Measurements from ENCODE around the gene RSAD2. TPM values are rescaled to one million over a fixed set of nuclear protein-coding genes. Genes with fewer than 3 reads are reported as not detected.
A peak's percentile ranks its signal among the peaks of the same experiment; 100 is the strongest.

The RSAD2 gene
- total and polyA plus RNA-seq, 2 donors from 2014 or later, result 4.3 to 4.5 TPM

- no peak for FAIRE-seq
- H3K27me3 ChIP-seq (ENCODE audit: control insufficient read depth, insufficient read depth, low read length), result no peaks in the 10 kb centered on the region
- DNase-seq, result no peak
- H3K4me1 ChIP-seq (ENCODE audit: control insufficient read depth in 2 of 3, insufficient read depth in 2 of 3, low read depth in 1 of 3, low read length in 3 of 3), result peaks cover 0 to 4% (median 0%) of the 10 kb centered on the region in 3 donors
- no peaks in the 10 kb centered on the region for H3K36me3 ChIP-seq (ENCODE audit: control insufficient read depth in 2 of 3, insufficient read depth in 3 of 3, low read length in 3 of 3)
- no peaks in the 10 kb centered on the region for H3K9me3 ChIP-seq (ENCODE audit: control insufficient read depth in 2 of 3, insufficient read depth in 1 of 3, low read length in 3 of 3)
- TF ChIP-seq, protein P1, sequence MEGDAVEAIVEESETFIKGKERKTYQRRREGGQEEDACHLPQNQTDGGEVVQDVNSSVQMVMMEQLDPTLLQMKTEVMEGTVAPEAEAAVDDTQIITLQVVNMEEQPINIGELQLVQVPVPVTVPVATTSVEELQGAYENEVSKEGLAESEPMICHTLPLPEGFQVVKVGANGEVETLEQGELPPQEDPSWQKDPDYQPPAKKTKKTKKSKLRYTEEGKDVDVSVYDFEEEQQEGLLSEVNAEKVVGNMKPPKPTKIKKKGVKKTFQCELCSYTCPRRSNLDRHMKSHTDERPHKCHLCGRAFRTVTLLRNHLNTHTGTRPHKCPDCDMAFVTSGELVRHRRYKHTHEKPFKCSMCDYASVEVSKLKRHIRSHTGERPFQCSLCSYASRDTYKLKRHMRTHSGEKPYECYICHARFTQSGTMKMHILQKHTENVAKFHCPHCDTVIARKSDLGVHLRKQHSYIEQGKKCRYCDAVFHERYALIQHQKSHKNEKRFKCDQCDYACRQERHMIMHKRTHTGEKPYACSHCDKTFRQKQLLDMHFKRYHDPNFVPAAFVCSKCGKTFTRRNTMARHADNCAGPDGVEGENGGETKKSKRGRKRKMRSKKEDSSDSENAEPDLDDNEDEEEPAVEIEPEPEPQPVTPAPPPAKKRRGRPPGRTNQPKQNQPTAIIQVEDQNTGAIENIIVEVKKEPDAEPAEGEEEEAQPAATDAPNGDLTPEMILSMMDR (IDR thresholded peaks at IDR 0.05; ENCODE audit: borderline replicate concordance, extremely low read depth, insufficient read depth), result no peak
- no peak overlapping the region for H3K27ac ChIP-seq (ENCODE audit: low read depth in 2 of 2, low read length in 2 of 2)
- H3K9ac ChIP-seq (ENCODE audit: low read length in 3 of 3), result no peak overlapping the region
- H3K4me3 ChIP-seq (ENCODE audit: low read length in 3 of 3), result no peak overlapping the region
- intact Hi-C loops (cut with DNase I), result no loop called here
Measured at GRCh38 chr2:6879011-6879410, 1.4 kb downstream of the RSAD2 start.

DNA sequence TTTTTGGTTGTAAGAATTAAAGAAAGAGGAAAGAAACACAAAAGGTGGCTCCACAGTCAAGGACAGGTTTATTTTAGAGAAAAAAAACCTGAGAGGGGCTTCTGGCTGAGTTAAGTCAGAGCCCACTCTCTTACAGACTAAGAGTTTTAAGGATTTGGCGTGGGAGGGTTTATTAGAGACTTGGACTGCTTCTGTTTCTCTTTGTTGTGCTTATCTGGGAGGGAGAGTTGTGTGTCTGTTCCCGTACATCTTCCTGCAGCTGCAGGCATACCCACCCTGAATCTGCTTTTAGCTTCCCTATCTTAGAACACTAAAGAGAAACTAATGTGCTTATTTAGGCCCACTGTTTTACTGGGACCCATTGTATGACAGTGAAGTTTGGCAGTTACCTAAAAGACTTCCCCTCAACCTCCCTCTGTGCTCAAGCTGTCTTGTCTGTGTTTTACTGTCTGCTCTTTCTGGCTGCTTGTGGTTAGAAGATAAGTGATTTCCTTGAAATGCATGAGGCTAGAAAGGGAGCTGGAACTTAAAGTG lies 2.7 kb downstream of the RSAD2 start:
- peaks cover 0 to 4% (median 0%) of the 10 kb centered on the region in 3 donors for H3K4me1 ChIP-seq (ENCODE audit: control insufficient read depth in 2 of 3, insufficient read depth in 2 of 3, low read depth in 1 of 3, low read length in 3 of 3)
- no peak overlapping the region for H3K27ac ChIP-seq (ENCODE audit: low read depth in 2 of 2, low read length in 2 of 2)
- intact Hi-C loops (cut with DNase I), result no loop called here
- FAIRE-seq (no peak), DNase-seq (no peak)
- TF ChIP-seq, protein P1 (IDR thresholded peaks at IDR 0.05; ENCODE audit: borderline replicate concordance, extremely low read depth, insufficient read depth), result no peak
- H3K36me3 ChIP-seq (ENCODE audit: control insufficient read depth in 2 of 3, insufficient read depth in 3 of 3, low read length in 3 of 3), result no peaks in the 10 kb centered on the region
- no peaks in the 10 kb centered on the region for H3K27me3 ChIP-seq (ENCODE audit: control insufficient read depth, insufficient read depth, low read length)
- no peak overlapping the region for H3K9ac ChIP-seq (ENCODE audit: low read length in 3 of 3)
- no peaks in the 10 kb centered on the region for H3K9me3 ChIP-seq (ENCODE audit: control insufficient read depth in 2 of 3, insufficient read depth in 1 of 3, low read length in 3 of 3)
- no peak overlapping the region for H3K4me3 ChIP-seq (ENCODE audit: low read length in 3 of 3)

DNA sequence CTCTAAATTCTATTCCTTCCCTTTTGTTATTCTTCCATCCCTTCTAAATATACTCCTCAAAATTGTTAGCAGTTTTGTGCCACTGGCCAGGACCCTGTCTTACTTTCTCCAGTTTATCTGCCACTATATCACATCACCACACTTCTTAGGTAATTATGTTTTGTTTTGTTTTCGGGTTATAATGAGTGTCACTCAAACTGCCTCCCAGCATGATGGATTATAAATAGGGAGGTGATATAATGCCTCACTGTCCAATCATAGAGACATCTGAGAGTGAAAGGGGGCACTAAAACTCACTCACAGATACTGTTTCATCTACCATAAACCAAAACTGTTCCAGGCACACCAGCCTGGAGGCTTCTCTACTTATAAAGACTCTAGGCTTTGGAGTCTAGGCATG lies 3.5 kb downstream of the RSAD2 start:
- H3K36me3 ChIP-seq (ENCODE audit: control insufficient read depth in 2 of 3, insufficient read depth in 3 of 3, low read length in 3 of 3), result no peaks in the 10 kb centered on the region
- no peaks in the 10 kb centered on the region for H3K9me3 ChIP-seq (ENCODE audit: control insufficient read depth in 2 of 3, insufficient read depth in 1 of 3, low read length in 3 of 3)
- DNase-seq, result peak in 2 of 5 donors; percentile 19 to 29
- no peak for FAIRE-seq
- H3K27ac ChIP-seq (ENCODE audit: low read depth in 2 of 2, low read length in 2 of 2), result no peak overlapping the region
- peaks cover 0 to 4% (median 0%) of the 10 kb centered on the region in 3 donors for H3K4me1 ChIP-seq (ENCODE audit: control insufficient read depth in 2 of 3, insufficient read depth in 2 of 3, low read depth in 1 of 3, low read length in 3 of 3)
- intact Hi-C loops (cut with DNase I), result no loop called here
- TF ChIP-seq, protein P1 (IDR thresholded peaks at IDR 0.05; ENCODE audit: borderline replicate concordance, extremely low read depth, insufficient read depth), result no peak
- H3K27me3 ChIP-seq (ENCODE audit: control insufficient read depth, insufficient read depth, low read length), result no peaks in the 10 kb centered on the region
- H3K4me3 ChIP-seq (ENCODE audit: low read length in 3 of 3), result no peak overlapping the region
- no peak overlapping the region for H3K9ac ChIP-seq (ENCODE audit: low read length in 3 of 3)

- Histone ChIP-seq H3K9ac (ENCODE audit: low read length in 3 of 3) (no peak overlapping the region), H3K4me3 (ENCODE audit: low read length in 3 of 3) (no peak overlapping the region), H3K4me1 (ENCODE audit: control insufficient read depth in 2 of 3, insufficient read depth in 2 of 3, low read depth in 1 of 3, low read length in 3 of 3) (peaks cover 0 to 4% (median 0%) of the 10 kb centered on the region in 3 donors), H3K9me3 (ENCODE audit: control insufficient read depth in 2 of 3, insufficient read depth in 1 of 3, low read length in 3 of 3) (no peaks in the 10 kb centered on the region), H3K36me3 (ENCODE audit: control insufficient read depth in 2 of 3, insufficient read depth in 3 of 3, low read length in 3 of 3) (no peaks in the 10 kb centered on the region), H3K27ac (ENCODE audit: low read depth in 2 of 2, low read length in 2 of 2) (no peak overlapping the region), H3K27me3 (ENCODE audit: control insufficient read depth, insufficient read depth, low read length) (no peaks in the 10 kb centered on the region)
- intact Hi-C loops (cut with DNase I), result no loop called here
- DNase-seq (no peak), FAIRE-seq (no peak)
- TF ChIP-seq, protein P1 (IDR thresholded peaks at IDR 0.05; ENCODE audit: borderline replicate concordance, extremely low read depth, insufficient read depth), result no peak
Measured at GRCh38 chr2:6881516-6881915, 3.9 kb downstream of the RSAD2 start.

Measured in kidney (tissue), 14 donors.